HCT116 (cell line): Measurements from ENCODE around the gene WFDC1.

Source experiments
- ATF3 ChIP-seq: IDR thresholded peaks from 2 replicates; pipeline ENCODE4 v1.6.1; 2012
- CTCF ChIP-seq, 3 experiments: fragments of 200-600 bp in 1 of 3; sonication (generic) in 1 of 3; IDR thresholded peaks in 2 of 3; conservative IDR thresholded peaks in 1 of 3; 2 replicates each; pipeline ENCODE4 v1.5.1; 2012 to 2017; ENCODE audit warnings: low read depth in 2 of 3, low read length in 2 of 3, antibody characterized with exemption in 1 of 3, borderline replicate concordance in 1 of 3, control low read depth in 1 of 3, mild to moderate bottlenecking in 1 of 3, mixed read lengths in 1 of 3, mixed run types in 1 of 3, moderate library complexity in 1 of 3; ENCODE audit not compliant: insufficient read depth in 1 of 3
- EGR1 ChIP-seq: IDR thresholded peaks from 2 replicates; pipeline ENCODE4 v1.6.1; 2012; ENCODE audit warnings: low read depth
- EZH2phosphoT487 ChIP-seq: fragments of 200-600 bp; IDR thresholded peaks from 2 replicates; pipeline ENCODE4 v1.6.1; 2018; ENCODE audit warnings: antibody characterized with exemption, borderline replicate concordance
- MAX ChIP-seq: IDR thresholded peaks from 2 replicates; pipeline ENCODE4 v1.6.1; 2012
- POLR2A ChIP-seq: IDR thresholded peaks from 2 replicates; pipeline ENCODE4 v1.7.0; 2011; ENCODE audit warnings: borderline replicate concordance; ENCODE audit not compliant: insufficient read depth, insufficient read length; ENCODE audit errors: extremely low read depth
- POLR2AphosphoS5 ChIP-seq: IDR thresholded peaks from 2 replicates; pipeline ENCODE4 v1.6.1; 2011; ENCODE audit warnings: mild to moderate bottlenecking, low read depth, low read length, moderate library complexity
- YY1 ChIP-seq: IDR thresholded peaks from 2 replicates; pipeline ENCODE4 v1.6.1; 2011; ENCODE audit warnings: low read length, low read depth, moderate library complexity, mild to moderate bottlenecking; ENCODE audit not compliant: insufficient replicate concordance; ENCODE audit errors: extremely low read depth
- ZBTB33 ChIP-seq: IDR thresholded peaks from 2 replicates; pipeline ENCODE4 v1.6.1; 2011; ENCODE audit warnings: mild to moderate bottlenecking, low read length, moderate library complexity; ENCODE audit not compliant: insufficient replicate concordance; ENCODE audit errors: extremely low read depth

- no peak for TF ChIP-seq CTCF (IDR thresholded peaks at IDR 0.05 in 2 of 3, conservative IDR thresholded peaks at IDR 0.05 in 1 of 3; ENCODE audit: borderline replicate concordance in 1 of 3, insufficient read depth in 1 of 3, low read depth in 2 of 3, low read length in 2 of 3)
- TF ChIP-seq EGR1: no peak
- TF ChIP-seq ATF3: no peak
- TF ChIP-seq POLR2AphosphoS5: no peak
- TF ChIP-seq POLR2A: no peak
- no peak for TF ChIP-seq MAX
- TF ChIP-seq YY1: no peak
- no peak for TF ChIP-seq ZBTB33
- TF ChIP-seq EZH2phosphoT487: no peak
These were observed 23.6 kb upstream of the WFDC1 start for GRCh38 chr16:84271037-84271436.
